PC-3 (cell line): ENCODE measurements around the gene EXOSC7. TPM values are rescaled to one million over a fixed set of nuclear protein-coding genes. Genes with fewer than 3 reads are reported as not detected.

ENCODE experiments used
- ATAC-seq: fragments of 200-7000 bp; cut with Tn5 transposase; 2 replicates; pipeline ENCODE4 v1.9.1; 2020; ENCODE audit warnings: mild to moderate bottlenecking, moderate library complexity
- BruUV-seq: library from RNA; stranded (reverse); fragments of 400-500 nt; replicated peaks from 2 replicates; lab custom pipeline; 2021; lab: Mats Ljungman, UMichigan
- CTCF ChIA-PET: fragments of 300-600 bp; sonication (Branson Sonifier 250); formaldehyde crosslinking; loops from one replicate; lab custom pipeline; 2022; ENCODE audit warnings: antibody characterized with exemption; lab: Charles Lee
- POLR2A ChIA-PET: fragments of 300-600 bp; sonication (Branson Sonifier 250); formaldehyde crosslinking; loops from one replicate; lab custom pipeline; 2022; ENCODE audit warnings: antibody characterized with exemption; ENCODE audit not compliant: unreplicated experiment; lab: Charles Lee
- DNase-seq: peaks from one replicate; pipeline ENCODE4 v3.0.0-alpha.2; 2015
- H2AFZ ChIP-seq: fragments of 300-600 bp; sonication (generic); 2 replicates; pipeline ENCODE4 v1.6.0; 2016; ENCODE audit warnings: antibody characterized with exemption, low read length
- H3F3A ChIP-seq: fragments of 300-600 bp; sonication (generic); one replicate; pipeline ENCODE4 v1.6.0; 2017; ENCODE audit warnings: antibody characterized with exemption, low read length, control low read depth, mild to moderate bottlenecking; ENCODE audit not compliant: unreplicated experiment
- H3K27ac ChIP-seq: fragments of 300-600 bp; sonication (generic); 2 replicates; pipeline ENCODE4 v1.5.1; 2016; ENCODE audit warnings: mild to moderate bottlenecking, low read length
- H3K27me3 ChIP-seq: fragments of 300-600 bp; sonication (generic); 2 replicates; pipeline ENCODE4 v1.6.1; 2016; ENCODE audit warnings: low read length, mixed read lengths
- H3K36me3 ChIP-seq: fragments of 300-600 bp; sonication (generic); 2 replicates; pipeline ENCODE4 v1.6.1; 2016; ENCODE audit warnings: low read depth, mixed run types, low read length, mixed read lengths
- H3K4me1 ChIP-seq: fragments of 300-600 bp; sonication (generic); 2 replicates; pipeline ENCODE4 v1.5.1; 2016; ENCODE audit warnings: low read length; ENCODE audit not compliant: insufficient read depth
- H3K4me2 ChIP-seq: fragments of 300-600 bp; sonication (generic); 2 replicates; pipeline ENCODE4 v1.6.0; 2016; ENCODE audit warnings: low read length
- H3K4me3 ChIP-seq: fragments of 300-600 bp; sonication (generic); 2 replicates; pipeline ENCODE4 v1.5.1; 2016; ENCODE audit warnings: mild to moderate bottlenecking, low read length, mixed read lengths
- H3K79me2 ChIP-seq: fragments of 300-600 bp; sonication (generic); 2 replicates; pipeline ENCODE4 v1.6.1; 2017; ENCODE audit warnings: low read length, mixed read lengths
- H3K9ac ChIP-seq: fragments of 300-600 bp; sonication (generic); 2 replicates; pipeline ENCODE4 v1.6.0; 2016; ENCODE audit warnings: mild to moderate bottlenecking, low read length
- H3K9me2 ChIP-seq: fragments of 300-600 bp; sonication (generic); replicated peaks from 2 replicates; pipeline ENCODE4 v1.6.1; 2016; ENCODE audit warnings: mixed run types, low read length, mixed read lengths
- H3K9me3 ChIP-seq: fragments of 300-600 bp; sonication (generic); 2 replicates; pipeline ENCODE4 v1.6.1; 2016; ENCODE audit warnings: low read length, mixed read lengths
- H4K20me1 ChIP-seq: fragments of 300-600 bp; sonication (generic); 2 replicates; pipeline ENCODE4 v1.6.1; 2016; ENCODE audit warnings: low read length, mixed read lengths
- CTCF ChIP-seq: fragments of 300-600 bp; sonication (generic); conservative IDR thresholded peaks from 2 replicates; pipeline ENCODE4 v1.5.1; 2017; ENCODE audit warnings: antibody characterized with exemption, low read depth, mild to moderate bottlenecking, low read length
- EZH2 ChIP-seq: fragments of 300-600 bp; sonication (generic); IDR thresholded peaks from one replicate; pipeline ENCODE4 v1.6.1; 2017; ENCODE audit warnings: antibody characterized with exemption, mild to moderate bottlenecking, low read length; ENCODE audit not compliant: unreplicated experiment
- EZH2phosphoT487 ChIP-seq: fragments of 300-600 bp; sonication (generic); IDR thresholded peaks from 2 replicates; pipeline ENCODE4 v1.6.1; 2018; ENCODE audit warnings: mild to moderate bottlenecking, antibody characterized with exemption, low read length, borderline replicate concordance
- intact Hi-C: fragments of 100-400 bp; cut with micrococcal nuclease; formaldehyde crosslinking; loops from 2 replicates; pipeline ENCODE4 v1.9.0; 2023
- total RNA-seq: library from RNA; depleted of rRNA; stranded (reverse); fragments of >200 nt; gene quantifications from 2 replicates; pipeline ENCODE4 v1.2.3, GENCODE V29; 2014

EXOSC7 gene
- total RNA-seq, 1 experiment from 2014 or later = 81.5 TPM

GRCh38 chr3:44962621-44963393 is 13.2 kb upstream of the EXOSC7 start:
- Histone ChIP-seq H3F3A (peaks cover 7% of the 10 kb centered on the region), H3K4me2 (peak overlapping the region; percentile 73), H3K4me1 (peaks cover 70% of the 10 kb centered on the region), H3K9me3 (no peaks in the 10 kb centered on the region), H3K4me3 (peak overlapping the region; percentile 20; the same call in 1 of the 2 replicates), H4K20me1 (no peaks in the 10 kb centered on the region), H2AFZ (no peak overlapping the region), H3K9ac (peak overlapping the region; percentile 47), H3K27me3 (no peaks in the 10 kb centered on the region), H3K27ac (peak overlapping the region; percentile 85), H3K79me2 (peaks cover 94% of the 10 kb centered on the region), H3K36me3 (peaks cover 11% of the 10 kb centered on the region; the same call in 1 of the 2 replicates), H3K9me2 (no peaks in the 10 kb centered on the region)
- ChIA-PET CTCF (interaction anchor here (1.2 kb wide), 1 partner anchor 47 kb away, joined by 8 read pairs; no protein-coding TSS in a partner anchor), POLR2A (interaction anchor here (1.0 kb wide), 1 partner anchor 13 kb away, joined by 6 read pairs; the partner anchor contains the start of genes EXOSC7 and ZDHHC3)
- ATAC-seq (peak; percentile 67), DNase-seq (peak; percentile 80)
- BruUV-seq = TSS peak; percentile 54
- TF ChIP-seq EZH2phosphoT487 = no peak
- TF ChIP-seq EZH2 = no peak
- no peak for TF ChIP-seq CTCF
- intact Hi-C loops = loop anchor here (5.0 kb wide), 1 partner anchor 81 kb away; no protein-coding TSS in a partner anchor

GRCh38 chr3:44963571-44964325 is 12.3 kb upstream of the EXOSC7 start:
- intact Hi-C loops = loop anchor here (5.0 kb wide), 1 partner anchor 81 kb away; no protein-coding TSS in a partner anchor
- no peak overlapping the region for H2AFZ ChIP-seq
- H3K79me2 ChIP-seq = peaks cover 94% of the 10 kb centered on the region
- H3K9me2 ChIP-seq = no peaks in the 10 kb centered on the region
- H3K4me3 ChIP-seq = peak overlapping the region; percentile 20; the same call in 1 of the 2 replicates
- H3K27ac ChIP-seq = peak overlapping the region; percentile 85
- ChIA-PET CTCF (interaction anchor here (0.9 to 1.2 kb wide), 2 partner anchors 48 to 49 kb away, joined by 4 to 8 read pairs; no protein-coding TSS in a partner anchor), POLR2A (interaction anchor here (0.6 kb wide), 1 partner anchor 9 kb away, joined by 3 read pairs; no protein-coding TSS in a partner anchor)
- no peaks in the 10 kb centered on the region for H3K9me3 ChIP-seq
- ATAC-seq (peak; percentile 46), DNase-seq (peak; percentile 82)
- peak overlapping the region; percentile 47 for H3K9ac ChIP-seq
- H3K36me3 ChIP-seq = peaks cover 5% of the 10 kb centered on the region; the same call in 1 of the 2 replicates
- no peaks in the 10 kb centered on the region for H4K20me1 ChIP-seq
- no peaks in the 10 kb centered on the region for H3K27me3 ChIP-seq
- BruUV-seq = TSS peak; percentile 15
- TF ChIP-seq EZH2phosphoT487 = no peak
- TF ChIP-seq CTCF = no peak
- no peak for TF ChIP-seq EZH2
- peak overlapping the region; percentile 73 for H3K4me2 ChIP-seq
- peaks cover 7% of the 10 kb centered on the region for H3F3A ChIP-seq
- H3K4me1 ChIP-seq = peaks cover 74% of the 10 kb centered on the region
